ENCODE results near the gene DUSP15.

DNA sequence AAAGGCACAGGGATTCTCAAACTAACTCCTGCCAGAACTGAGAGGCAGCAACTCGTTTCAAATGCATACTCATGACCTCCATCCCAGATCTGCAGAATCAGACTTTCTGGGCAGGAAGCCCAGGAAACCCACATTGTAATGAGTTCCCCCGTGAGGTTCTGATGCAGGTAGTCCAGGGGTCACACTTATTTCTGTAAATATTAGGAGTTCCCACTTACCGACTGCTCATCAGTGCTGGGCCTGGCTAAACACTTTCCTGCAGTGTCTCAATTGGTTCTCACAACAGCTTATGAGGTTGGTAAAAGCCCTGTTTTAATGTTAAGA, 11.6 kb downstream of the DUSP15 start:
- TF ChIP-seq, protein P1, sequence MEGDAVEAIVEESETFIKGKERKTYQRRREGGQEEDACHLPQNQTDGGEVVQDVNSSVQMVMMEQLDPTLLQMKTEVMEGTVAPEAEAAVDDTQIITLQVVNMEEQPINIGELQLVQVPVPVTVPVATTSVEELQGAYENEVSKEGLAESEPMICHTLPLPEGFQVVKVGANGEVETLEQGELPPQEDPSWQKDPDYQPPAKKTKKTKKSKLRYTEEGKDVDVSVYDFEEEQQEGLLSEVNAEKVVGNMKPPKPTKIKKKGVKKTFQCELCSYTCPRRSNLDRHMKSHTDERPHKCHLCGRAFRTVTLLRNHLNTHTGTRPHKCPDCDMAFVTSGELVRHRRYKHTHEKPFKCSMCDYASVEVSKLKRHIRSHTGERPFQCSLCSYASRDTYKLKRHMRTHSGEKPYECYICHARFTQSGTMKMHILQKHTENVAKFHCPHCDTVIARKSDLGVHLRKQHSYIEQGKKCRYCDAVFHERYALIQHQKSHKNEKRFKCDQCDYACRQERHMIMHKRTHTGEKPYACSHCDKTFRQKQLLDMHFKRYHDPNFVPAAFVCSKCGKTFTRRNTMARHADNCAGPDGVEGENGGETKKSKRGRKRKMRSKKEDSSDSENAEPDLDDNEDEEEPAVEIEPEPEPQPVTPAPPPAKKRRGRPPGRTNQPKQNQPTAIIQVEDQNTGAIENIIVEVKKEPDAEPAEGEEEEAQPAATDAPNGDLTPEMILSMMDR (IDR thresholded peaks at IDR 0.05) = no peak
- no peak for TF ChIP-seq POLR2A (IDR thresholded peaks at IDR 0.05)

Measured in body of pancreas (tissue), 4 donors.